Keratinocyte (primary cell): Measurements from ENCODE around the gene TMC7.

ENCODE experiments used
- EZH2 ChIP-seq: IDR thresholded peaks from one replicate; pipeline ENCODE4 v1.6.1; 2012; ENCODE audit warnings: inconsistent platforms, mild to moderate bottlenecking, low read length, moderate library complexity
- TF ChIP-seq, protein P1 (sequence below), 3 experiments: IDR thresholded peaks in 1 of 3; conservative IDR thresholded peaks in 1 of 3; optimal IDR thresholded peaks in 1 of 3; 2 replicates in 2 of 3; 3 replicates in 1 of 3; pipeline versions ENCODE3 to v1.5.1; 2011; ENCODE audit warnings: low read length in 3 of 3, mild to moderate bottlenecking in 3 of 3, moderate library complexity in 2 of 3, control low read depth in 1 of 3, inconsistent platforms in 1 of 3; ENCODE audit not compliant: insufficient read depth in 2 of 3; ENCODE audit errors: extremely low read depth in 1 of 3

DNA sequence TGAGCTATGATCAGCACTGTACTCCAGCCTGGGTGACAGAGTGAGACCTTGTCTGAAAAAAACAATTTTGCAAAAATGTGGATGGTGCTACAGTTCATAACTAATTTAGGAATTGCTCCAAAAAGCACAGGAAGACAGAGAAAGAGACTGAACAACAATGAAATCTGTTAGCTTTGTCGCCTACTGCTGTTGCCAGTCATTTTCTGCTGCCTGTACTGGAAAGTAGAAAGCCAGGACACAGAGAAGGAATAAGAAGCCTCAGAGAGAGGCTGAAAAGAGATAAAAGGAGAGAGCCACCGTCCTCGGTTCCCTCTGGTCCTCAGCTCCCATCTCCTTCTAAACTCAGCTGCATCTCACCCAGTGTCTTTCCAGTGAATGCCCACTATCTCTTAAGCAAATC lies 8.6 kb upstream of the TMC7 start:
- TF ChIP-seq, protein P1, sequence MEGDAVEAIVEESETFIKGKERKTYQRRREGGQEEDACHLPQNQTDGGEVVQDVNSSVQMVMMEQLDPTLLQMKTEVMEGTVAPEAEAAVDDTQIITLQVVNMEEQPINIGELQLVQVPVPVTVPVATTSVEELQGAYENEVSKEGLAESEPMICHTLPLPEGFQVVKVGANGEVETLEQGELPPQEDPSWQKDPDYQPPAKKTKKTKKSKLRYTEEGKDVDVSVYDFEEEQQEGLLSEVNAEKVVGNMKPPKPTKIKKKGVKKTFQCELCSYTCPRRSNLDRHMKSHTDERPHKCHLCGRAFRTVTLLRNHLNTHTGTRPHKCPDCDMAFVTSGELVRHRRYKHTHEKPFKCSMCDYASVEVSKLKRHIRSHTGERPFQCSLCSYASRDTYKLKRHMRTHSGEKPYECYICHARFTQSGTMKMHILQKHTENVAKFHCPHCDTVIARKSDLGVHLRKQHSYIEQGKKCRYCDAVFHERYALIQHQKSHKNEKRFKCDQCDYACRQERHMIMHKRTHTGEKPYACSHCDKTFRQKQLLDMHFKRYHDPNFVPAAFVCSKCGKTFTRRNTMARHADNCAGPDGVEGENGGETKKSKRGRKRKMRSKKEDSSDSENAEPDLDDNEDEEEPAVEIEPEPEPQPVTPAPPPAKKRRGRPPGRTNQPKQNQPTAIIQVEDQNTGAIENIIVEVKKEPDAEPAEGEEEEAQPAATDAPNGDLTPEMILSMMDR (optimal IDR thresholded peaks at IDR 0.05 in 1 of 3, IDR thresholded peaks at IDR 0.05 in 1 of 3, conservative IDR thresholded peaks at IDR 0.05 in 1 of 3; ENCODE audit: extremely low read depth in 1 of 3, insufficient read depth in 2 of 3, low read length in 3 of 3) = no peak
- TF ChIP-seq EZH2 = no peak
